22Rv1 (cell line): ENCODE data around the gene PCNX1.

ENCODE experiments used
- H3K27ac ChIP-seq: fragments of 450-650 bp; 2 replicates; pipeline ENCODE4 v1.5.1; 2017
- ZFX ChIP-seq: fragments of 450-650 bp; IDR thresholded peaks from 2 replicates; pipeline ENCODE4 v1.6.1; 2017; ENCODE audit warnings: antibody characterized with exemption, borderline replicate concordance
- TF ChIP-seq, protein P1 (sequence below): fragments of 450-650 bp; IDR thresholded peaks from 2 replicates; pipeline ENCODE4 v1.5.1; 2017; ENCODE audit warnings: mild to moderate bottlenecking

Gene PCNX1

DNA sequence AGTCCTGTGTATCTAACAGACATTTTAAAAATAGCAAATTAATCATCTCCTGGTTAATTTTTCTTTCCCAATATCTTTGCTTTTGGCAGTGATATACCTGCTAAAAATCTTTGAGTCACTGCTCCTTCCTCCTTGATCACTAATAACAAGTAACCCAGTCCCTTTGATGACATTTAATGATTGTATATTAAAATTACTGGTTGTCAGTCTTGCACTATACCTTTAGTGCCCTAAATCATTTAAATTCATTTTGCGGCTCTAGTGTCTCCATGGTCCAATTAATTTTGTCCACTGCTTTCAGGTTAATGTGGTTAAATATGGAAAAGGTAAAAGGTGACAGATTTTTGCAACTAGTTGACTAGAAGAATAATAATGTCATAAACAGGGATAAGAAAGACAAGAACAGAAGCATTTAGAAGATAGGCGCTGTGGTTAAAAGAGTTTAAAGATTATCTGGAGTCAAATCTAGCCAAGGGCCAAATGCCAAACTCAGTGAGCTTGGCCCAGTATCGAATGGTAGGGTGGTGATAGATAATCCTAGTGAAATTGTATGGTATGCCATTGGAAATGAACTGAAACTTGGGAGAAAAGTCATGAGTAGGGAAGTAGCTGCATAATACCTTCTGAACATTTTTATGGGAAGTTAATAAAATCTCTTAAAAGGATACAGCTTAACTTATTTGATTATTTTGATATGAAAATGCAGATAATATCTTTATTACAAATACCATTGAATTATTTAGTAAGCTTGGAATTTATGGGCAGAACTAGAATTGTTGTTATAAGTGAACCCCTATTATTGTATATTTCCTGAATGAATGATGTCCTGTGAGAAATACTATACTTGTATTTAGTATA is 115.0 kb downstream of the PCNX1 start:
- H3K27ac ChIP-seq, result peak overlapping the region; percentile 29; the same call in 1 of the 2 replicates

DNA sequence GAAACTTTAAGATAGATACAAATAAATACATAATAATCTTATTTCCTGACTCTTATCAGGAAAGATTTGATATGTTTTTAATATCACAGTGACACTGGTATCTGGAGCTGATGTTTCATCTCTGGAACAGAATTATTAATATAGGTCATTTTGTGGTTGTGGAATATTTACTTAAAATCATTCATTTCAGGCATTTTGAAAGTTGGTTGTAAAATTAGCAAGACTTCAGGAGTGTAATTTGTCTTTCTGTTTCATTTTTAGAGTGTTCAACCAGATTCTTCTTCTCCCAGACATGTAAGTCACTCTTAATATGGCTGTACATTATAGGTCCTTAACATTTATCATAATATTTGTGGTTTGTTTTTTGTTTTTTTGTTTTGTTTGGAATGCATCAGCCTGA is 115.7 kb downstream of the PCNX1 start:
- no peak overlapping the region for H3K27ac ChIP-seq
- TF ChIP-seq, protein P1, sequence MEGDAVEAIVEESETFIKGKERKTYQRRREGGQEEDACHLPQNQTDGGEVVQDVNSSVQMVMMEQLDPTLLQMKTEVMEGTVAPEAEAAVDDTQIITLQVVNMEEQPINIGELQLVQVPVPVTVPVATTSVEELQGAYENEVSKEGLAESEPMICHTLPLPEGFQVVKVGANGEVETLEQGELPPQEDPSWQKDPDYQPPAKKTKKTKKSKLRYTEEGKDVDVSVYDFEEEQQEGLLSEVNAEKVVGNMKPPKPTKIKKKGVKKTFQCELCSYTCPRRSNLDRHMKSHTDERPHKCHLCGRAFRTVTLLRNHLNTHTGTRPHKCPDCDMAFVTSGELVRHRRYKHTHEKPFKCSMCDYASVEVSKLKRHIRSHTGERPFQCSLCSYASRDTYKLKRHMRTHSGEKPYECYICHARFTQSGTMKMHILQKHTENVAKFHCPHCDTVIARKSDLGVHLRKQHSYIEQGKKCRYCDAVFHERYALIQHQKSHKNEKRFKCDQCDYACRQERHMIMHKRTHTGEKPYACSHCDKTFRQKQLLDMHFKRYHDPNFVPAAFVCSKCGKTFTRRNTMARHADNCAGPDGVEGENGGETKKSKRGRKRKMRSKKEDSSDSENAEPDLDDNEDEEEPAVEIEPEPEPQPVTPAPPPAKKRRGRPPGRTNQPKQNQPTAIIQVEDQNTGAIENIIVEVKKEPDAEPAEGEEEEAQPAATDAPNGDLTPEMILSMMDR, result no peak
- no peak for TF ChIP-seq ZFX

More for the DNA sequence above, 115.0 kb downstream of the PCNX1 start:
- TF ChIP-seq, protein P1, result no peak
- TF ChIP-seq ZFX, result no peak

DNA sequence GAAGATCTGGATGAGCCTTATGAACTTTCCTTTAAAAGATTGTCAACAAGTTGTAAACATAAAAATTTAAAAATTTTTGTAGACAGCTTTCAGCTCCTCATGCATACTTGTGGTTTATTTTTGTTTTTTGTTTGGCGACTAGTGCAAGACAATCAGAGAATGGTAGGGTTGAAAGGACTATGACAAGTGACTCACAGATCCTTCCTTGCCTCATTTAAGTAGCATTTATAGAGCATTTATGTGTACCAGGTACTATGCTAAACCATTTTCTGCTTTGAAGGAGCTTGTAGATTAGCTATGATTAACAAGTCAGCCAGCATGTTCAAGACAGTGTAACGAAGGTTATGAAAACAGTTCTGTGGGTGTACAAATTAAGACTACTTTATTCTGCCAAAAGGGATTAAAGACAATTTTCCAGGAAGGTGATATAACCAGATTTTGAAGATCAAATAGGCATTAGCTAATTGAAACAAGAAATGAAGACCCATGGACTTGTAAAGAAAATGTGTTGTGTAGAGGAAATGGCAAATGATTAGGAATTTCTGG is 122.0 kb downstream of the PCNX1 start:
- no peak for TF ChIP-seq ZFX
- TF ChIP-seq, protein P1, result no peak
- no peak overlapping the region for H3K27ac ChIP-seq

DNA sequence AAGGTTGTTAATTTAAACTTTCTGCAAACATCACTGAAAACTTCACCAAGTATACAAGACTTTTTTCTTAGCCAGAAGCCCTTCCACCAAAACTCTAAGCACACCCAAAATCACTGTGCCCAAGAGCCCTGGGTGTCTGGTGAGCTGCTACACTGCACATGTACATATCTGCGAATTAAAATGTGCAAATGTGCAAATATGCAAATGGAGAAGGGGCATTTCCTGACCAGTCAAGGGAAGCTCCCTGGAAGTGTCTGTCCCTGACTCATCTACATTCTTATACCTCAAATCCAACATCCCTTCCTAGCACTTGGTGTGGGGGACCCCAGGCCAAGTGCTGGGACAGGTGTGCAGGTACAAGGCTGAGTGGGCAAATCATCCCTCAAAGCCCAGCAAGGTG is 123.7 kb downstream of the PCNX1 start:
- TF ChIP-seq ZFX, result no peak
- TF ChIP-seq, protein P1, result no peak

DNA sequence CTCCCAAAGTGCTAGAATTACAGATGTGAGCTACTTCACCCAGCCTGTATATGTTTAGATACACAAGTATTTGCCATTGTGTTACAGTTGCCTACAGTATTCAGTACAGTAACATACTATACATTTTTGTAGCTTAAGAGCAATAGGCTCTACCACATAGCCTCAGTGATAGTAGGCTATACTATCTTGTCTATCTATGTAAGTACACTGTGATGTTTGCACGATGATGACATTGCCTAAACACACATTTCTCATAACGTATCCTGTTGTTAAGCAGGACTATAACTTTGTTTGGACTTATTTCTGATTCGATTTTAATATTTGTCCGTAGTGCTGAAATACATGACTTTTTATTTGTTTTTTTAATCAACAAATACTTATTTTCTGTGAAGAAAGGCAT is 129.2 kb downstream of the PCNX1 start:
- peak overlapping the region; percentile 53 for H3K27ac ChIP-seq
- TF ChIP-seq, protein P1, result no peak
- TF ChIP-seq ZFX, result no peak

More for the DNA sequence above, 123.7 kb downstream of the PCNX1 start:
- no peak overlapping the region for H3K27ac ChIP-seq

DNA sequence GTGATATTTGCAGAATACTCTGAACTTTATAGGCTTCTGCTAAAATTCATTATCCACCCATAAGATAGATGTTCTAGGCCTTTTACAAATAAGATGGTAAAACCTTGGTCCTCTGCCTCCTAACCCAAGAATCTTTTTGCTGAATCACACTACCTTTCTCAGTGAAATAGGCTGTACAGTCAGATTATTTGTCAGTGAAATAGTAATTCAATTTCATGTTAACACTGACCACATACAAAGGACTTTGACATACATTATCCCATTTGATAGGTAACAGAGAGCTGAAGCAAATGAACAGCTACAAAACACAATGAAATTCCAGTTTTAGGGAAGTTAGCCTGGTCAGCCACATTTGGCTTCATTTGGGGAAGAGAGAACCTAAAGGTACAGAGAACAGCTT is 141.1 kb downstream of the PCNX1 start:
- no peak overlapping the region for H3K27ac ChIP-seq
- no peak for TF ChIP-seq ZFX
- TF ChIP-seq, protein P1, result no peak
